Measurements from ENCODE around the gene TFCP2L1. TPM values are rescaled to one million over a fixed set of nuclear protein-coding genes. Genes with fewer than 3 reads are reported as not detected.

TFCP2L1 gene
- total RNA-seq, 1 experiment from 2014 or later = 1.8 TPM

GRCh38 chr2:121213386-121213785 is 71.6 kb downstream of the TFCP2L1 start:
- no peak overlapping the region for H3K9ac ChIP-seq (ENCODE audit: extremely low read depth, insufficient read length, low read length)
- H2BK15ac ChIP-seq (ENCODE audit: low read depth, low read length) = no peak overlapping the region
- H3K79me1 ChIP-seq (ENCODE audit: insufficient read depth, low read depth, low read length, poor library complexity, severe bottlenecking) = no peaks in the 10 kb centered on the region
- H3K14ac ChIP-seq (ENCODE audit: insufficient read depth, low read length) = no peak overlapping the region
- H2BK120ac ChIP-seq (ENCODE audit: low read depth, low read length, poor library complexity, severe bottlenecking) = no peak overlapping the region
- no peak for TF ChIP-seq CTCF (conservative IDR thresholded peaks at IDR 0.05)
- no peaks in the 10 kb centered on the region for H4K20me1 ChIP-seq (ENCODE audit: control insufficient read depth, insufficient read depth, insufficient read length)
- no peaks in the 10 kb centered on the region for H3K27me3 ChIP-seq (ENCODE audit: insufficient read depth, low read length)
- H3K4me3 Mint-ChIP-seq = no peak overlapping the region
- H2AK5ac ChIP-seq (ENCODE audit: insufficient read length, low read length) = no peak overlapping the region
- no peak overlapping the region for H3K27ac Mint-ChIP-seq
- no peak overlapping the region for H3K18ac ChIP-seq (ENCODE audit: insufficient read length, low read depth, low read length)
- no peak overlapping the region for H2BK12ac ChIP-seq (ENCODE audit: insufficient read length, low read depth, low read length)
- H3K4me2 ChIP-seq (ENCODE audit: insufficient read depth, insufficient read length, low read length) = no peak overlapping the region
- H3K36me3 Mint-ChIP-seq (ENCODE audit: insufficient read depth in 1 of 3, low read depth in 3 of 3) = no peaks in the 10 kb centered on the region
- no peaks in the 10 kb centered on the region for H3K9me3 ChIP-seq (ENCODE audit: control insufficient read depth, low read depth, low read length)
- no peak overlapping the region for H3K56ac ChIP-seq (ENCODE audit: insufficient read length, low read depth, low read length)
- no peak overlapping the region for H4K91ac ChIP-seq (ENCODE audit: insufficient read length, low read depth, low read length)
- H2BK20ac ChIP-seq (ENCODE audit: low read depth, low read length, poor library complexity, severe bottlenecking) = no peak overlapping the region
- no peak for DNase-seq
- no peaks in the 10 kb centered on the region for H3K4me1 ChIP-seq (ENCODE audit: insufficient read depth, low read length)
- H4K5ac ChIP-seq (ENCODE audit: insufficient read length, low read depth, low read length) = no peak overlapping the region
- H4K8ac ChIP-seq (replicated peaks; ENCODE audit: insufficient read length, low read depth, low read length) = no peak overlapping the region
- H3K9me3 Mint-ChIP-seq = no peaks in the 10 kb centered on the region
- no peak overlapping the region for H3K23ac ChIP-seq (ENCODE audit: insufficient read length, low read depth, low read length)
- no peak overlapping the region for H2AFZ ChIP-seq (ENCODE audit: low read length)
- H3K4me1 Mint-ChIP-seq = peaks cover 22 to 26% of the 10 kb centered on the region in 2 experiments
- H3K4ac ChIP-seq (ENCODE audit: low read depth, low read length) = no peak overlapping the region
- H3K79me2 ChIP-seq (ENCODE audit: insufficient read depth, low read length) = no peaks in the 10 kb centered on the region
- H3T11ph ChIP-seq (ENCODE audit: low read length) = no peak overlapping the region
- no CpG with 5 or more reads among the region's 8 CpGs for WGBS (ENCODE audit: extremely low coverage, insufficient read length, low lambda C conversion rate)
- H2BK5ac ChIP-seq (ENCODE audit: insufficient read length, low read length) = no peak overlapping the region
- no peaks in the 10 kb centered on the region for H3K23me2 ChIP-seq (ENCODE audit: insufficient read length, low read depth, low read length, poor library complexity, severe bottlenecking)
- H3K27ac ChIP-seq (ENCODE audit: insufficient read length, low read depth, low read length) = no peak overlapping the region
- H3K27me3 Mint-ChIP-seq (ENCODE audit: low read depth) = peaks cover 6% of the 10 kb centered on the region

Data from H9 (cell line).